HG02763 (cell line): Measurements from ENCODE around the gene CFAP410.
"Not testable (repeated sequence)": the region's sequence is repeated elsewhere in the genome, so short reads cannot be mapped to it uniquely, and the experiment has no call there.

Source experiments
- ATAC-seq: cut with Tn5 transposase; IDR thresholded peaks from one replicate; pipeline ENCODE4 v1.9.1; 2021; ENCODE audit warnings: mild to moderate bottlenecking, moderate library complexity; ENCODE audit not compliant: unreplicated experiment

CFAP410 gene

GRCh38 chr21:44370027-44370735 lies 31.0 kb upstream of the CFAP410 start:
- no peak for ATAC-seq

GRCh38 chr21:44368711-44369446 lies 29.7 kb upstream of the CFAP410 start:
- no peak for ATAC-seq

DNA sequence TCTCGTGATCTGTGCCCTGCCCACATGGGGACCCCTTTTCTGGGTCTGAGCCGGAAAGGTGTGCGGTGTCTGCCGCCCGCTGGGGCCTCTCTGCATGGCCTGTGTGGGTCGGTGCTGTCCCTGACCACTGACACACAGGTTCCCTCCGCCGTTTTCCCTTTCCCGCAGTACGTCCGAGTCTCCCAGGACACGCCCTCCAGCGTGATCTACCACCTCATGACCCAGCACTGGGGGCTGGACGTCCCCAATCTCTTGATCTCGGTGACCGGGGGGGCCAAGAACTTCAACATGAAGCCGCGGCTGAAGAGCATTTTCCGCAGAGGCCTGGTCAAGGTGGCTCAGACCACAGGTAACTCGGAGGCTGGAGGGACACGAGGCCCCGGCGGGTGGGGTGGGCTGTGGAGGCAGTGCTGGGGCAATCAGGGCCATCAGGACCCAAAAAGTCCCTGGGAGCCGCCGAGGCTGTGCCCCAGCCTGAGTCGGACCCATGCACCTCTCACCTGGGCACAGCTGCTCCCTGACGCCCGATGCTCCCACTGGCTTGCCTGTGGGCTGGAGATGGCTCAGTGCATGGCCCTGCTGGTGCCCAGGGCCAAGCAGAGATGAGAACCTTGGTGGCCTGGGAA lies 27.5 kb upstream of the CFAP410 start:
- no peak for ATAC-seq

DNA sequence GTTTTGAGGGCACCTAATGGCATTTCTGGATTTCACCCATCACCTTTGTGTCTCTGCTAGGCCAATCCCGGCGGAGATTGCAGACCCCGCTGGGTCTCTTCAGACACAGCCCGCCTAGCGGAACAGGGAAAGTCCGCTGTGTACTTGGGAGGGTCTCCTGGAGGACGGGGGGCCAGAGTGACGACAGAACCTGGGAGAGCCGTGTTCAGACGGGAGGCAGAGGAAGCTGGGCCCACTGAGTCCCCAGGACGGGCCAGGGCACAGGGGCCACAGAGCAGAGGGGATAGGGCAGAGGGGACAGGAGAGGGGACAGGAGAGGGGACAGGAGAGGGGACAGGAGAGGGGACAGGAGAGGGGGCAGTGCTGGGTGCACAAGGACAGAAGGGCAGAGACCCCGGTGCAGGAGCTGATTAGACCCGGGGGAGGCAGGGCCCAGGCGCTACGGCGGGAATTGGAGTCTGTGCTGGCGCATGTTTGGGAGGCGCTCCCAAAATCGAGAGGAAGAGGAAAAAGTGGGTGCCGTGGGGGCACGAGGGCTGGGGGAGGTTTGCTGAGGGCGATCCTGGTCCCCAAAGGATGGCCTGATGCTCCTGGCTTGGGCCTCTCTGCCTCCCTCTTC lies 26.9 kb upstream of the CFAP410 start:
- no peak for ATAC-seq

GRCh38 chr21:44365251-44365966 lies 26.2 kb upstream of the CFAP410 start:
- no peak for ATAC-seq

GRCh38 chr21:44364151-44365053 lies 25.2 kb upstream of the CFAP410 start:
- ATAC-seq: no peak

- ATAC-seq: no peak
Measured at GRCh38 chr21:44363278-44363677, 24.1 kb upstream of the CFAP410 start.

DNA sequence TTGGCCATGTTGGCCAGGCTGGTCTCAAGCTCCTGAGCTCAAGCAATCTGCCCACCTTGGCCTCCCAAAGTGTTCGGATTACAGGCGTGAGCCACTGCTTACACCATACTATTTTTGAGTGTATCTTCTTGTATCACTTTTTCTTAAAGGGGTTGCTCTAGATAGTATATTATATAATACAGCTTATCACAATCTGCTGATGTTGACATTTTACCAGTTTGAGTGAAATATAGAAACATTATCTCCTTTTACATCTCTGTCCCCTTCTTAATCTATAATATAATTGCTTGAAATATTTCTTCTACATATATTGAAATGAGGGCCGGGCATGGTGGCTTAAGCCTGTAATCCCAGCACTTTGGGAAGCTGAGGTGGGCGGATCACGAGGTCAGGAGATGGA lies 22.7 kb upstream of the CFAP410 start:
- not testable (repeated sequence) for ATAC-seq

DNA sequence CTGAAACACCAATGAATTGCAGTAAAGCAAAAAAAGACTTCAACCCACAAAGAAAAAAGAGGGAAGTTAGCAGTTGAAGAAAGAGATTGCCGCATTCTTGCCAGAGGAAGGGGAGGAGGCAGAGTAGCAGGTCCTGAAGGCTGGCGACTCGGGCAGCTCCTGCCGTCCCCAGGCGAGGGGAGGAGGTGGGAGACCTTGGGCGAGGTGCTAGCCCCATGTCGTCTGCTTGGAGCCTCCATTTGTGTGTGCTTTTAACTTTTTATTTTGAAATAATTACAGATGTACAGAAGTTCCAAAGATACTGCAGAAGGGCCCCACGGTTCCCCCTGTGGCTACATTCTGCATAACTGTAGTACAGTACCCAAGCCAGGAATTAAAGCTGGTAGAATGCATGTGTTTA lies 21.0 kb upstream of the CFAP410 start:
- no peak for ATAC-seq

DNA sequence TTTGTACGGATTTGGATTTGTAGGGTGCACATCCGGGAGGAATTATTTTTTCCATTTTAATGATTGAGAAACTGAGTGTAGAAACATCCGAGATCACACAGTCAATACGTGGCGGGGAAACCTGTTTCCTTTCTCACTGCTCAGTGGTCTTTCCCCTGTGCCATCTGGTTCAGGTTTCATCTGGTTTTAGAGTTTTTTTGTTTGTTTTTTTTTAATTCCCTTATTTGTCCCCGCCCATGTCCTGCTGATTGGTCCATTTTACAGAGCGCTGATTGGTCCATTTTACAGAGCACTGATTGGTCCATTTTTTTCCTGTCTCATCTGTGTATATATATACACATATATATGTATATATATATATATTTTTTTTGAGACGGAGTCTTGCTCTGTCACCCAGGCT lies 20.2 kb upstream of the CFAP410 start:
- ATAC-seq: no peak

GRCh38 chr21:44357064-44357837 lies 18.1 kb upstream of the CFAP410 start:
- no peak for ATAC-seq

DNA sequence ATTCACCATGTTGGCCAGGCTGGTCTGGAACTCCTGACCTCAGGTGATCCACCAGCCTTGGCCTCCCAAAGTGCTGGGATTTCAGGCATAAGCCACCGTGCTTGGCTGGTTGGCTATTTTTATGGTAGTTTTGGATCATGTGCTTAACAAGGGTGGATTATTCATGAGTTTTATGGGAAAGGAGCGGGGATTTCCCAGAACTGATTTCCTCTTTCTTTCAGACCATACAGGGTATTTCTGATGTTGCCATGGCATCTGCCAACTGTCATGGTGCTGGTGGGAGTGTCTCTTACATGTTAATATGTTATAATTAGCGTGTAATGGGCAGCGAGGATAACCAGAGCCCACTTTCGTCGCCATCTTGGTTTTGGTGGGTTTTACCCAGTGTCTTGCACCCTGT lies 17.4 kb upstream of the CFAP410 start:
- ATAC-seq: no peak

GRCh38 chr21:44356160-44356559 lies 17.0 kb upstream of the CFAP410 start:
- no peak for ATAC-seq

- ATAC-seq: no peak
Measured at GRCh38 chr21:44354775-44355771, 15.9 kb upstream of the CFAP410 start.

DNA sequence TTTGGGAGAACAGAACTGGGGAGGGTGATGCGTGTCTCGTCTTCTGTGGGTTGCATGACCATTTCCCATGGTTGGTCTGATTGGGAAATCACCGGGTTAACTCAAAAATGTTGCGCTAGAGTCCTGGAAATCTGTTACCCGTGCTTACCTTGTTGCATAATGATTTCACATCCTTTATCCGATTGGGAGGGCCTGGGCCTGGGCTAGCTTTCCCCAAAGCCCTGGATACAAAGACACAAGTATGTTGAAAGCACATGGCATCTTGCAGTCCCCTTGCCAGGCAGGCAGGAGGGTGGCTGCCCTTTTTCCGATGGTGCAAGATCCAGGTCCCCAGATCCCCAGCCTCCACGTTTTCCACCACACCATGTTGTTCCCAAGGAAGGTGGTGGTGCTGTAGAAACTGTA lies 14.8 kb upstream of the CFAP410 start:
- ATAC-seq: no peak

GRCh38 chr21:44353191-44353970 lies 14.2 kb upstream of the CFAP410 start, which contains the start of gene TRPM2:
Gene TRPM2 (plus strand): TSS chr21:44353621. CDS start chr21:44353701, 80 bp downstream.
- ATAC-seq: no peak

GRCh38 chr21:44352253-44352860 lies 13.2 kb upstream of the CFAP410 start:
- ATAC-seq: no peak
